IgD-negative memory B cell (primary cell): ENCODE results near the gene IFNG. TPM values are rescaled to one million over a fixed set of nuclear protein-coding genes. Genes with fewer than 3 reads are reported as not detected.
A peak's percentile ranks its signal among the peaks of the same experiment; 100 is the strongest.
"Not testable (repeated sequence)": the region's sequence is repeated elsewhere in the genome, so short reads cannot be mapped to it uniquely, and the experiment has no call there.

Experiments used
- H3K27ac Mint-ChIP-seq, 3 donors: one replicate each; pipeline ENCODE4 v1.8.0; 2020 to 2022; ENCODE audit warnings: mild to moderate bottlenecking in 3 of 3, mixed read lengths in 3 of 3, moderate library complexity in 1 of 3
- H3K27me3 Mint-ChIP-seq: one replicate; pipeline ENCODE4 v1.8.0; 2021; ENCODE audit warnings: mixed read lengths
- H3K36me3 Mint-ChIP-seq: one replicate; pipeline ENCODE4 v1.8.0; 2020; ENCODE audit warnings: mild to moderate bottlenecking, mixed read lengths
- H3K4me1 Mint-ChIP-seq, 3 donors: one replicate each; pipeline ENCODE4 v1.8.0; 2020 to 2022; ENCODE audit warnings: mixed read lengths in 3 of 3, mild to moderate bottlenecking in 1 of 3
- H3K4me3 Mint-ChIP-seq, 4 donors: one replicate each; pipeline ENCODE4 v1.8.0; 2020 to 2022; ENCODE audit warnings: mild to moderate bottlenecking in 4 of 4, mixed read lengths in 4 of 4, moderate library complexity in 3 of 4
- H3K9me3 Mint-ChIP-seq, 3 donors: one replicate each; pipeline ENCODE4 v1.8.0; 2020 to 2021; ENCODE audit warnings: mixed read lengths in 3 of 3, mild to moderate bottlenecking in 1 of 3
- polyA plus RNA-seq: library from polyadenylated mRNA; unstranded; fragments of 300-500 nt; fragmentation: Illumina TruSeq; gene quantifications from one replicate; pipeline ENCODE4 v1.2.3, GENCODE V29; 2021

The IFNG gene
- polyA plus RNA-seq, result not detected

- Mint-ChIP-seq H3K27ac (no peak within 1 kb of the TSS), H3K36me3 (peaks cover 5% of the 10 kb centered on the region), H3K4me3 (peak within 1 kb of the TSS in 1 of 4 donors; percentile 14), H3K9me3 (no peaks in the 10 kb centered on the region), H3K4me1 (peaks cover 10 to 26% (median 13%) of the 10 kb centered on the region in 3 donors), H3K27me3 (no peaks in the 10 kb centered on the region)
Observed at GRCh38 chr12:68159681-68160304, at the start of gene IFNG. Gene IFNG (minus strand): TSS chr12:68159740. CDS start chr12:68159615, 125 bp downstream.

- peaks cover 13% of the 10 kb centered on the region for H3K27me3 Mint-ChIP-seq
- H3K27ac Mint-ChIP-seq, H3K4me3 Mint-ChIP-seq, H3K36me3 Mint-ChIP-seq, H3K9me3 Mint-ChIP-seq, H3K4me1 Mint-ChIP-seq: not testable (repeated sequence)
Observed at GRCh38 chr12:68209048-68209728, 49.6 kb upstream of the IFNG start.

GRCh38 chr12:68207276-68207675 is 47.7 kb upstream of the IFNG start:
- H3K4me1 Mint-ChIP-seq, result no peaks in the 10 kb centered on the region
- H3K9me3 Mint-ChIP-seq, result no peaks in the 10 kb centered on the region
- H3K4me3 Mint-ChIP-seq, result no peak overlapping the region
- H3K27ac Mint-ChIP-seq, result no peak overlapping the region
- peaks cover 1% of the 10 kb centered on the region for H3K36me3 Mint-ChIP-seq
- H3K27me3 Mint-ChIP-seq, result peaks cover 10% of the 10 kb centered on the region

- H3K36me3 Mint-ChIP-seq, result peaks cover 2% of the 10 kb centered on the region
- H3K9me3 Mint-ChIP-seq, result no peaks in the 10 kb centered on the region
- H3K4me3 Mint-ChIP-seq, result no peak overlapping the region
- no peak overlapping the region for H3K27ac Mint-ChIP-seq
- peaks cover 6% of the 10 kb centered on the region for H3K27me3 Mint-ChIP-seq
- H3K4me1 Mint-ChIP-seq, result no peaks in the 10 kb centered on the region
Observed at GRCh38 chr12:68206446-68206845, 46.9 kb upstream of the IFNG start.

- H3K36me3 Mint-ChIP-seq, result peaks cover 3% of the 10 kb centered on the region
- H3K27ac Mint-ChIP-seq, result no peak overlapping the region
- no peaks in the 10 kb centered on the region for H3K4me1 Mint-ChIP-seq
- H3K9me3 Mint-ChIP-seq, result no peaks in the 10 kb centered on the region
- H3K4me3 Mint-ChIP-seq, result no peak overlapping the region
- H3K27me3 Mint-ChIP-seq, result peaks cover 4% of the 10 kb centered on the region
Observed at GRCh38 chr12:68203460-68203875, 43.9 kb upstream of the IFNG start.

- Mint-ChIP-seq H3K27ac (no peak overlapping the region), H3K4me1 (no peaks in the 10 kb centered on the region), H3K9me3 (no peaks in the 10 kb centered on the region), H3K36me3 (peaks cover 3% of the 10 kb centered on the region), H3K27me3 (peaks cover under 1% of the 10 kb centered on the region), H3K4me3 (no peak overlapping the region)
Observed at GRCh38 chr12:68200854-68201253, 41.3 kb upstream of the IFNG start.

- no peak overlapping the region for H3K4me3 Mint-ChIP-seq
- H3K4me1 Mint-ChIP-seq, result no peaks in the 10 kb centered on the region
- H3K27me3 Mint-ChIP-seq, result no peaks in the 10 kb centered on the region
- H3K27ac Mint-ChIP-seq, result no peak overlapping the region
- H3K9me3 Mint-ChIP-seq, result no peaks in the 10 kb centered on the region
- H3K36me3 Mint-ChIP-seq, result peaks cover 3% of the 10 kb centered on the region
Observed at GRCh38 chr12:68199127-68199526, 39.6 kb upstream of the IFNG start.

GRCh38 chr12:68198507-68199086 is 39.1 kb upstream of the IFNG start:
- no peak overlapping the region for H3K4me3 Mint-ChIP-seq
- no peak overlapping the region for H3K27ac Mint-ChIP-seq
- peaks cover 0 to 2% (median 0%) of the 10 kb centered on the region in 3 donors for H3K9me3 Mint-ChIP-seq
- no peaks in the 10 kb centered on the region for H3K4me1 Mint-ChIP-seq
- peaks cover 5% of the 10 kb centered on the region for H3K36me3 Mint-ChIP-seq
- H3K27me3 Mint-ChIP-seq, result no peaks in the 10 kb centered on the region

GRCh38 chr12:68190301-68190700 is 30.8 kb upstream of the IFNG start:
- Mint-ChIP-seq H3K4me1 (no peaks in the 10 kb centered on the region), H3K27ac (no peak overlapping the region), H3K27me3 (peaks cover 19% of the 10 kb centered on the region), H3K36me3 (peaks cover 6% of the 10 kb centered on the region), H3K9me3 (peaks cover 0 to 2% (median 0%) of the 10 kb centered on the region in 3 donors), H3K4me3 (no peak overlapping the region)

GRCh38 chr12:68189821-68190242 is 30.3 kb upstream of the IFNG start:
- peaks cover 6% of the 10 kb centered on the region for H3K36me3 Mint-ChIP-seq
- H3K4me3 Mint-ChIP-seq, result no peak overlapping the region
- H3K27me3 Mint-ChIP-seq, result peaks cover 19% of the 10 kb centered on the region
- H3K4me1 Mint-ChIP-seq, result no peaks in the 10 kb centered on the region
- peaks cover 0 to 2% (median 0%) of the 10 kb centered on the region in 3 donors for H3K9me3 Mint-ChIP-seq
- no peak overlapping the region for H3K27ac Mint-ChIP-seq

GRCh38 chr12:68185598-68185997 is 26.1 kb upstream of the IFNG start:
- no peaks in the 10 kb centered on the region for H3K9me3 Mint-ChIP-seq
- H3K4me3 Mint-ChIP-seq, result no peak overlapping the region
- peaks cover 6 to 10% (median 7%) of the 10 kb centered on the region in 3 donors for H3K4me1 Mint-ChIP-seq
- no peak overlapping the region for H3K27ac Mint-ChIP-seq
- peaks cover 18% of the 10 kb centered on the region for H3K27me3 Mint-ChIP-seq
- peaks cover 5% of the 10 kb centered on the region for H3K36me3 Mint-ChIP-seq

GRCh38 chr12:68180792-68181744 is 21.5 kb upstream of the IFNG start:
- H3K4me1 Mint-ChIP-seq, result peaks cover 10 to 17% (median 11%) of the 10 kb centered on the region in 3 donors
- peaks cover 4% of the 10 kb centered on the region for H3K36me3 Mint-ChIP-seq
- H3K27ac Mint-ChIP-seq, result peak overlapping the region in 2 of 3 donors; percentile 4
- no peaks in the 10 kb centered on the region for H3K9me3 Mint-ChIP-seq
- H3K4me3 Mint-ChIP-seq, result peak overlapping the region in 2 of 4 donors; percentile 33 to 63
- peaks cover 9% of the 10 kb centered on the region for H3K27me3 Mint-ChIP-seq

GRCh38 chr12:68178774-68179439 is 19.4 kb upstream of the IFNG start:
- H3K27ac Mint-ChIP-seq, result no peak overlapping the region
- H3K4me1 Mint-ChIP-seq, result peaks cover 24 to 34% (median 25%) of the 10 kb centered on the region in 3 donors
- H3K9me3 Mint-ChIP-seq, result peaks cover 0 to 2% (median 0%) of the 10 kb centered on the region in 3 donors
- peaks cover 2% of the 10 kb centered on the region for H3K36me3 Mint-ChIP-seq
- H3K4me3 Mint-ChIP-seq, result no peak overlapping the region
- peaks cover under 1% of the 10 kb centered on the region for H3K27me3 Mint-ChIP-seq

GRCh38 chr12:68178184-68178583 is 18.6 kb upstream of the IFNG start:
- Mint-ChIP-seq H3K36me3 (peaks cover 2% of the 10 kb centered on the region), H3K9me3 (peaks cover 0 to 2% (median 0%) of the 10 kb centered on the region in 3 donors), H3K27me3 (no peaks in the 10 kb centered on the region), H3K4me3 (no peak overlapping the region), H3K4me1 (peaks cover 24 to 34% (median 25%) of the 10 kb centered on the region in 3 donors), H3K27ac (no peak overlapping the region)
